ENCODE data around the gene CDKN2C.

DNA sequence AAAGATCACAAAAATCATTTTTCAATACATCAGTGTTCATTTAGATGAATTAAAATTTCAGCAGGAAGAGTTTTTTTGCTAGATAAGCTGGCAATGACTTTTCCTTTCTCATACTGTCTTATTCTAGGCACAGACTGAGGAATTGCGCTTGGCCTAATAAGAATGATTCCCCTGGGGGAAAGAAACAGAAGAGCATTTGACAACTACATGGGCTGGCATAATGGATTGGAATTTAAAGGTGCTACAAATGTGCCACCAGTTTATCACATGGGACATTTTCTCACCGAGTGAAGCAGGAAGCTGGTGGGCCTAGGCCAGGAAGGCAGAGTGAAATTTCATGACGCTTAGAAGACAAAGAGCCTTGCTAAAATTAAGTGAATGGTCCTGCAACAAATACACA lies 39.3 kb downstream of the CDKN2C start:
- TF ChIP-seq SP1 (IDR thresholded peaks at IDR 0.05; ENCODE audit: low read depth, low read length) (no peak), HDAC6 (IDR thresholded peaks at IDR 0.05; ENCODE audit: unreplicated experiment) (no peak), CREB1 (IDR thresholded peaks at IDR 0.05; ENCODE audit: low read depth) (no peak), BHLHE40 (IDR thresholded peaks at IDR 0.05; ENCODE audit: borderline replicate concordance in 1 of 2, low read depth in 2 of 2, low read length in 1 of 2) (no peak), CTCF (IDR thresholded peaks at IDR 0.05 in 2 of 3, conservative IDR thresholded peaks at IDR 0.05 in 1 of 3; ENCODE audit: control insufficient read depth in 2 of 3, extremely low read depth in 1 of 3, insufficient read depth in 1 of 3, low read depth in 3 of 3, low read length in 3 of 3) (no peak), REST (IDR thresholded peaks at IDR 0.05; ENCODE audit: low read depth, low read length) (no peak), SUZ12 (IDR thresholded peaks at IDR 0.05; ENCODE audit: unreplicated experiment) (no peak), HDAC2 (IDR thresholded peaks at IDR 0.05) (no peak), EZH2 (IDR thresholded peaks at IDR 0.05; ENCODE audit: borderline replicate concordance, control insufficient read depth, low read depth, low read length) (no peak), ZNF24 (IDR thresholded peaks at IDR 0.05) (no peak), EP300 (IDR thresholded peaks at IDR 0.05; ENCODE audit: borderline replicate concordance in 1 of 2, control insufficient read depth in 1 of 2, low read depth in 2 of 2, low read length in 2 of 2) (no peak), PBX3 (IDR thresholded peaks at IDR 0.05; ENCODE audit: insufficient replicate concordance, low read depth, low read length) (no peak), POLR2A (IDR thresholded peaks at IDR 0.05; ENCODE audit: low read depth, low read length) (no peak)
